Measurements from ENCODE around the gene RIOK3.
A peak's percentile ranks its signal among the peaks of the same experiment; 100 is the strongest.

RIOK3 gene, protein sequence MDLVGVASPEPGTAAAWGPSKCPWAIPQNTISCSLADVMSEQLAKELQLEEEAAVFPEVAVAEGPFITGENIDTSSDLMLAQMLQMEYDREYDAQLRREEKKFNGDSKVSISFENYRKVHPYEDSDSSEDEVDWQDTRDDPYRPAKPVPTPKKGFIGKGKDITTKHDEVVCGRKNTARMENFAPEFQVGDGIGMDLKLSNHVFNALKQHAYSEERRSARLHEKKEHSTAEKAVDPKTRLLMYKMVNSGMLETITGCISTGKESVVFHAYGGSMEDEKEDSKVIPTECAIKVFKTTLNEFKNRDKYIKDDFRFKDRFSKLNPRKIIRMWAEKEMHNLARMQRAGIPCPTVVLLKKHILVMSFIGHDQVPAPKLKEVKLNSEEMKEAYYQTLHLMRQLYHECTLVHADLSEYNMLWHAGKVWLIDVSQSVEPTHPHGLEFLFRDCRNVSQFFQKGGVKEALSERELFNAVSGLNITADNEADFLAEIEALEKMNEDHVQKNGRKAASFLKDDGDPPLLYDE

DNA sequence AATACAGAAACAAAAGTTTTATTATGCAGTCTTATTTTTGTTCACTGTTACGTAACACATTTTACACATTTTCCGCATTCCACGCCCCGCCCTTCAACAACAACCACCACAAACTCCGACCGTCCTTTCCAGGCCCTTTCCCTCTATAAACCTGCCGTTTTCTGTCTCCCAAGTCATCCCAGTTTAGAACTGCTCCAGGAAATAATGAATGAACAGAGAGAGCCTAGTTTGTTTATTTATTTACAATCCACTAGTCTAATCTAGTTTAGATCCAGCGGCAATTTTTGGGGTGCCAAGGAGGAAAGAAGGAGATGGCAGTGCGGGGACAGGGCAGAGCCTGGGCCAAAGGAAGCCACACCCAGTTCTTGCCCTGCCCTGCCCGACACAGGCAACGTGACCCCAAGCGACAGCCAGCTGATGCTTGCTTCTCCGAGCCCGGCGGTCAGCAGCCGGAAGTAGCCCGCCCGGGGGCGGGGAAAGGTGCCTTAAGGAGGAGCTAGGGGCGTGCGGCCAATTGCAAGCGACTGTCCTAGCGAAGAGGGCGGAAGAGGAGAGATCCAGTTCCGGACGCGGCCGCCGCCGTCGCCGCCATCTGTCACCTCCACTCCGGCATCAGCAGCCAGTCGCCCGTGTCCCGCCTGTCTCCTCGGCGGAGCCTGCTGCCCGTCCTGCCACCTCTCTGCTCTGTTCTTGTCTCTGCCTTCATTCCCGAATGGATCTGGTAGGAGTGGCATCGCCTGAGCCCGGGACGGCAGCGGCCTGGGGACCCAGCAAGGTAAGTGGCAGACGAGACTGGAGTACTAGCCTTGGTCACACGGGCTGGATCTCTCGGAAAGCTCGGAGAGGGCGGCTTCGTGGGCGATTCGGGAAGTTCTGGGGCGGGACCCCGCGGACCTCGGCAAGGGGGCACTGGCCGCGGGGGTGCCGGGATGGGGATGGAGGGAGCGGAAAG is at the start of gene RIOK3:
Gene RIOK3, plus strand, starts transcription at position 560 of the 952 bp plus-strand sequence. Its CDS starts 153 bp downstream, at position 713.
- Histone ChIP-seq H3K4me1 (ENCODE audit: insufficient read depth, low read length) (peaks cover 28% of the 10 kb centered on the region), H3K27me3 (ENCODE audit: control insufficient read depth in 1 of 2, insufficient read depth in 2 of 2, low read length in 2 of 2) (no peaks in the 10 kb centered on the region), H3K9ac (ENCODE audit: low read length) (peak within 1 kb of the TSS; percentile 86), H3K27ac (ENCODE audit: low read depth, low read length) (peak within 1 kb of the TSS; percentile 97), H3K4me3 (ENCODE audit: low read depth in 1 of 2, low read length in 2 of 2) (peak within 1 kb of the TSS; percentile 97 to 100), H3K36me3 (ENCODE audit: insufficient read depth, low read length) (no peaks in the 10 kb centered on the region), H3K9me3 (ENCODE audit: low read length) (no peaks in the 10 kb centered on the region)

DNA sequence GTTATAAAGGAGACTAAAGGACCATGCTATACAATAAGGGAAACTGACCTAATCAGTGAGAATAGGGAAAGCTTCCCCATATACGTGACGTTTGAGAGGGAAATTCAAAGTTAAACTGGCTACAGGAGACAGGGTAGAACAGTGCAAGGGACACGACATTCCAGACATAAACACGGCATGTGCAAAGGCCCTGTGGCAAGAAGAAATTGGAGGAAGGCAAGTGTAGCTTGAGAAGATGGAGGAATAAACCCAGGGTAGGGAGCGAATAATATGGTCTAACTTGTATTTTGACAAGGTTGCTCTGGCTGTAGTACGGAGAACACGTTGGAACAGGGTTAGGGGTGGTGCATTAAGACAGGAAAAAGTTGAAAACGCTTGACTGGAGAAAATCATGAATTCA is 49.8 kb upstream of the RIOK3 start:
- H3K9ac ChIP-seq (ENCODE audit: low read length): no peak overlapping the region
- H3K9me3 ChIP-seq (ENCODE audit: low read length): no peaks in the 10 kb centered on the region
- no peaks in the 10 kb centered on the region for H3K36me3 ChIP-seq (ENCODE audit: insufficient read depth, low read length)
- no peak overlapping the region for H3K27ac ChIP-seq (ENCODE audit: low read depth, low read length)
- no peaks in the 10 kb centered on the region for H3K4me1 ChIP-seq (ENCODE audit: insufficient read depth, low read length)
- no peaks in the 10 kb centered on the region for H3K27me3 ChIP-seq (ENCODE audit: control insufficient read depth in 1 of 2, insufficient read depth in 2 of 2, low read length in 2 of 2)
- H3K4me3 ChIP-seq (ENCODE audit: low read depth in 1 of 2, low read length in 2 of 2): no peak overlapping the region

DNA sequence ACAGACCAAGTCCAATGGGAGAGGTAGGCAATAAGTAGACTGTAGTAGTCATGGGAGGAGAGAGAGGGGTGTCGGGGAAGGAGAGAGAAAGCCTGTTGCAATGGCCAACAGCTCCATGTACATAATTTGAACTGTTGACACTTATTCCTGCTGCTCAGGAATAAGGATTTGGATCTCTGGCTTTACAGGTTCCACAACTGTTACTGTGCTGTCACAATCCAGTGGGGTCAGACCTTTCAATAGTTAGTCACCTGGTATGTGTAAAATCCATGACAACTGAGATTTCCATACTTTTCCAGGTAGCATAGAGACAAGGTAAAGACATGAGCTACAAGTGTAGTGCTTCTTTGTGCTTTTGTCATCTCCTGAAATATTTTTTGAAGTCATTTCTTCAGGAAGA is 47.5 kb upstream of the RIOK3 start:
- Histone ChIP-seq H3K27ac (ENCODE audit: low read depth, low read length) (no peak overlapping the region), H3K4me3 (ENCODE audit: low read depth in 1 of 2, low read length in 2 of 2) (no peak overlapping the region), H3K9me3 (ENCODE audit: low read length) (no peaks in the 10 kb centered on the region), H3K36me3 (ENCODE audit: insufficient read depth, low read length) (no peaks in the 10 kb centered on the region), H3K27me3 (ENCODE audit: control insufficient read depth in 1 of 2, insufficient read depth in 2 of 2, low read length in 2 of 2) (no peaks in the 10 kb centered on the region), H3K9ac (ENCODE audit: low read length) (no peak overlapping the region), H3K4me1 (ENCODE audit: insufficient read depth, low read length) (no peaks in the 10 kb centered on the region)

DNA sequence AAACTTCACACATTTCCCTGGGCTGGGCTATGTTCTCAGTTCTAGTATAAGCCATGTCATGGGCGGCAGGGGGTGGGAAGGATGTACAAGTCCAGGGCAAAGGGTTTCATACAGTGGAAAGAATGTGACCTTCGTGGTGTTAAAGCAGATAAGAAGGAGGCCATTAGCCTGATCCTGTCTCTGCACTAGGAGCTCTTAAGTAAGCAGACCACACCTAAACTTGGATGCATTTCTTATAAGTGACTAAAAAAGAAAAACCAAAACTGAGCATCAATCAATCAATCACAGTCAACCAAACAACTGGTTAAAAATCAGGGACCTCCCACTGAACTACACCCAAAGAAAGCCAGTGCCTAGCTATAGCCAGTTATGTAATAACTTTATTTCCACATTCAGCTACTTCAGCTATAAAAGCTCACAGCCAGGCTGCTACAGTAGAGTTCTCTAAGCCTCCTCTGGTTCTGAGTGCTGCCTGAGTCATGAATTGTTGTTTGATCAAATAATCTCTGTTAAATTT is 46.8 kb upstream of the RIOK3 start:
- Histone ChIP-seq H3K36me3 (ENCODE audit: insufficient read depth, low read length) (no peaks in the 10 kb centered on the region), H3K27ac (ENCODE audit: low read depth, low read length) (no peak overlapping the region), H3K27me3 (ENCODE audit: control insufficient read depth in 1 of 2, insufficient read depth in 2 of 2, low read length in 2 of 2) (no peaks in the 10 kb centered on the region), H3K4me1 (ENCODE audit: insufficient read depth, low read length) (no peaks in the 10 kb centered on the region), H3K4me3 (ENCODE audit: low read depth in 1 of 2, low read length in 2 of 2) (no peak overlapping the region), H3K9ac (ENCODE audit: low read length) (no peak overlapping the region), H3K9me3 (ENCODE audit: low read length) (no peaks in the 10 kb centered on the region)

DNA sequence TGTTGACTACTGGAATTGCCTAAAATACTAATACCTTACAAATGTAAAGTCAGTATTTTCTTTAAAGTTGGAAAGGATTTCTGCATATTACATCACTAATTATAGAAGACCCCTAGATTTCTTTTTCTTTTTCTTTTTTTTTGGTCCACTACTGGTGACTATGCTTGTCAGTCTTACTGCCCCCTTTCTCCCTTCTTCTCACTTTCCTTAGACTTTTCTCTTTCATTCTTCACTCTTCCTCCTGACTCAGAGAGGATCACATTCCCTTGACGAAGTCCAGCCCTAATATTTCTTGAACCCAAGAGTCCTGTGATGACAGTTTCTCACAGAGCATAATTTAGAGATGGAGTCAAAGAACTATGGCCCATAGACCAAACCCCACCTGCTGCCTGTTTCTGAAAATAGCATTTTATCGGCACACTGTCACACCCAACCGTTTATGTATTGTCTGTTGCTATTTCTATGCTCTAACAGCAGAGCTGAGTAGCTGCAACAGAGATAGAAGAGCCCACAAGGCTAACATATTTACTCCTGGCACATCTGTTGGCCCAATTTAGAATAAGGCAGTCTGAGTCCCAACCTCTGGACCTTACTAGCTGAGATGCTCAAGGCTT is 40.6 kb upstream of the RIOK3 start:
- Histone ChIP-seq H3K27me3 (ENCODE audit: control insufficient read depth in 1 of 2, insufficient read depth in 2 of 2, low read length in 2 of 2) (no peaks in the 10 kb centered on the region), H3K4me1 (ENCODE audit: insufficient read depth, low read length) (no peaks in the 10 kb centered on the region), H3K9me3 (ENCODE audit: low read length) (no peaks in the 10 kb centered on the region), H3K36me3 (ENCODE audit: insufficient read depth, low read length) (no peaks in the 10 kb centered on the region), H3K4me3 (ENCODE audit: low read depth in 1 of 2, low read length in 2 of 2) (no peak overlapping the region), H3K27ac (ENCODE audit: low read depth, low read length) (no peak overlapping the region), H3K9ac (ENCODE audit: low read length) (no peak overlapping the region)

DNA sequence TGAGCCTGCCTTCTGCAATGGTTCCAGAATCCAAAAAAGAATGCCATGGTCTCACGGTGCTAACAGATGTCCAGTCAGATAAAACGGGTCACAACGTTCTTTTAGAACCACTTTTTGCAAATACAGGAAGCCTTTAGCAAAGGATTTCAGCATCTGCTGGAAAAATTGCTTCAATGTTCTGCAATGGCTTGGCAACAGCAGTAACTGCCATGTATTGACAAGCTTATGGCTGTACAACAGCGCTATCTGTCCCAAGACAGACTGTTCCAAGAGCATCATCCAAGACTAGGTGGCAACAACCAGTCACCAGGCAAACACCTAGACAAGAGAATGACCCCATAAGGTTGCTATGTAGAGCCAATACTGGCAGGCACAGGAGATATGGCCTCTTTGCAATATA is 37.6 kb upstream of the RIOK3 start:
- no peak overlapping the region for H3K4me3 ChIP-seq (ENCODE audit: low read depth in 1 of 2, low read length in 2 of 2)
- H3K27ac ChIP-seq (ENCODE audit: low read depth, low read length): no peak overlapping the region
- no peaks in the 10 kb centered on the region for H3K36me3 ChIP-seq (ENCODE audit: insufficient read depth, low read length)
- H3K9me3 ChIP-seq (ENCODE audit: low read length): no peaks in the 10 kb centered on the region
- no peaks in the 10 kb centered on the region for H3K4me1 ChIP-seq (ENCODE audit: insufficient read depth, low read length)
- H3K9ac ChIP-seq (ENCODE audit: low read length): no peak overlapping the region
- H3K27me3 ChIP-seq (ENCODE audit: control insufficient read depth in 1 of 2, insufficient read depth in 2 of 2, low read length in 2 of 2): no peaks in the 10 kb centered on the region

DNA sequence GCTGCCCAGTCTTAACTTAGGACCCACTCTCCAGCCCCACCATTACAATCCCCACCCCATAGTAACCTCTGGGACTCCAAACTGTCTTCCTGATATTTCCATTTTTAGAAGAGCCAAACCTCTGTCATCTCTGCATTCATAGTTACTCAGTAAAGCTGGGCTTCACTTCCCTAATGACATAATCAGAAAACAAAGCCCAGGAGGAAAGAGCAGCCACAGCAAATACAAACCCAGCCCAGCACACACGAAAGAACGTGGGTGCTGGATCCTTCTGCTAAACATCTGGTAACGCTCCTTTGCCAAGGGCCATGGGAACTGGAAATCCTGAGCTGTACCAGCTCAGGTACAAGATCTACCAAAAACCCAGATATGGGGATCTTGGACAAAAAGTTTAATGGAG is 36.8 kb upstream of the RIOK3 start:
- Histone ChIP-seq H3K4me3 (ENCODE audit: low read depth in 1 of 2, low read length in 2 of 2) (no peak overlapping the region), H3K27me3 (ENCODE audit: control insufficient read depth in 1 of 2, insufficient read depth in 2 of 2, low read length in 2 of 2) (no peaks in the 10 kb centered on the region), H3K9me3 (ENCODE audit: low read length) (no peaks in the 10 kb centered on the region), H3K9ac (ENCODE audit: low read length) (no peak overlapping the region), H3K4me1 (ENCODE audit: insufficient read depth, low read length) (no peaks in the 10 kb centered on the region), H3K36me3 (ENCODE audit: insufficient read depth, low read length) (no peaks in the 10 kb centered on the region), H3K27ac (ENCODE audit: low read depth, low read length) (no peak overlapping the region)

DNA sequence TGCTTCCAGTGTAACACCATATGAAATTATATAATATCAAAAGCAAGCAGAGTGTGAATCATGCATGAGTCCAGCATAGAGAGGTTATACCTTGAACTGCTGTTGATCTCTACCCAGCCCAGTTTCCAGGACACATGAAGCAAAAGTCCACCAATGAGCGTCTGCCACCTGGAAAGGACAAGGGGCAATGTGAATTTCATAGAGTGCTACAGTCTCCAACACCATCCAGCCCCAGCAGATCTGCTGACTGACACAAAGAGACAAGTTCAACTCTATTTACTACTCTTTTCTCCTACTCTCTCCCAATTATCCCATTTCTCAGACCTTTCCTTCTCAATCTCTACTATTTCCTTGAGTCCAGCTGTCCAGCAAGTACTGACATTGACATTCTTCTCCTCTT is 31.8 kb upstream of the RIOK3 start:
- no peaks in the 10 kb centered on the region for H3K27me3 ChIP-seq (ENCODE audit: control insufficient read depth in 1 of 2, insufficient read depth in 2 of 2, low read length in 2 of 2)
- H3K4me3 ChIP-seq (ENCODE audit: low read depth in 1 of 2, low read length in 2 of 2): no peak overlapping the region
- no peak overlapping the region for H3K27ac ChIP-seq (ENCODE audit: low read depth, low read length)
- no peaks in the 10 kb centered on the region for H3K9me3 ChIP-seq (ENCODE audit: low read length)
- H3K4me1 ChIP-seq (ENCODE audit: insufficient read depth, low read length): no peaks in the 10 kb centered on the region
- H3K9ac ChIP-seq (ENCODE audit: low read length): no peak overlapping the region
- no peaks in the 10 kb centered on the region for H3K36me3 ChIP-seq (ENCODE audit: insufficient read depth, low read length)

DNA sequence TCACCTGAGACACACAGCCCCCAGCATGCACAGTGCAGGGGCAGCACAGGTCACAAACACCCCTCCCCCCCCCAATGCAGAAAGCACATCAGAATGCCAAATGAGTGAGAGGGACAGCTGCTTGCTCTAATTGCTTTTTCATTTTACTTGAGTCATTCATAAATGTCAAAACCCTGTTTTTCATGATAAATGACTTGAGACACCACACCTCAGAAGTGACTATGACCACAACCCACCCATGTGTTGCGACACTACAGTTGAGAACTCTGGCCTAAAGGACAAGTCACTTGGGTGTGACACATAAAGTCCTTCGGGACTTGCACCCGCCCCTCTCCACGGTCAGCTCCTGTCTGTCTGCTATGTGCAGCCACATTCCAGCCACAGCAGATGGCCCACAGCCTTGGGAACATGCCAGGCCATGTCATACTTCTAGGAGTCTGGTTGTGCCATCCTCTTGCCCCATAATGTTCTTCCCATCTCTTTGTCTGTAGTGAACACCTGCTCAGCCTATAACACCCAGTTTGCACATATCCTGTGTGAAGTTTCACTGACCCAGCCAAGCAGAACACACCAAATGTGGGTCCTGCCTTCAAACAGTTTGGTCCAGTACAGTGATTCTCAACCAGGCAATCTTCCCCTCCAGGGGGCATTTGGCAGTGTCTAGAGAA is 30.2 kb upstream of the RIOK3 start:
- Histone ChIP-seq H3K4me1 (ENCODE audit: insufficient read depth, low read length) (no peaks in the 10 kb centered on the region), H3K9ac (ENCODE audit: low read length) (no peak overlapping the region), H3K9me3 (ENCODE audit: low read length) (no peaks in the 10 kb centered on the region), H3K4me3 (ENCODE audit: low read depth in 1 of 2, low read length in 2 of 2) (no peak overlapping the region), H3K27me3 (ENCODE audit: control insufficient read depth in 1 of 2, insufficient read depth in 2 of 2, low read length in 2 of 2) (no peaks in the 10 kb centered on the region), H3K36me3 (ENCODE audit: insufficient read depth, low read length) (no peaks in the 10 kb centered on the region), H3K27ac (ENCODE audit: low read depth, low read length) (no peak overlapping the region)

DNA sequence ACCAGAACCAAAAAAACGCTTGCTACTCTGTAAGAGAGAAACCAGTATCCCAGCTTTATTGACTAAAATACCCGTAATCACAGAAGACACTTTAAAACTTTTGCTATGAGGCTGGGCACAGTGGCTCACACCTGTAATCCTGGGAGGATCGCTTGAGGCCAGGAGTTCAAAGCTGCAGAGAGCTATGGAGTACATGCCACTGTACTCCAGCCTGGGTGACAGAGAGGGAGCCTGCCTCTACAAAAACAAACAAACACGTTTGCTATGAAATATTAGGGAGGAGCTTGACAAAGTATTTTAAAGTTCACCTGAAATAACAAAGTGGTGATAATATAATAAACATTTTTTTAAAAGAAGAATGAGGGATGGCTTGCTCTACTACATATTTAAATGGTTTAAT is 28.5 kb upstream of the RIOK3 start:
- Histone ChIP-seq H3K9me3 (ENCODE audit: low read length) (no peaks in the 10 kb centered on the region), H3K9ac (ENCODE audit: low read length) (no peak overlapping the region), H3K4me3 (ENCODE audit: low read depth in 1 of 2, low read length in 2 of 2) (no peak overlapping the region), H3K27ac (ENCODE audit: low read depth, low read length) (no peak overlapping the region), H3K36me3 (ENCODE audit: insufficient read depth, low read length) (no peaks in the 10 kb centered on the region), H3K4me1 (ENCODE audit: insufficient read depth, low read length) (no peaks in the 10 kb centered on the region), H3K27me3 (ENCODE audit: control insufficient read depth in 1 of 2, insufficient read depth in 2 of 2, low read length in 2 of 2) (no peaks in the 10 kb centered on the region)

All from muscle layer of colon (tissue), 2 donors.